HepG2 (cell line): Measurements from ENCODE around the gene ZNF764. TPM values are rescaled to one million over a fixed set of nuclear protein-coding genes. Genes with fewer than 3 reads are reported as not detected.

ENCODE experiments used
- GFI1 ChIP-seq: sonication (generic); formaldehyde crosslinking; IDR thresholded peaks from 2 replicates; pipeline ENCODE4 v1.5.0; 2020; ENCODE audit warnings: missing genetic modification reagents, mild to moderate bottlenecking, borderline replicate concordance
- MEIS2 ChIP-seq: sonication (generic); formaldehyde crosslinking; IDR thresholded peaks from 2 replicates; pipeline ENCODE4 v1.9.0; 2021; ENCODE audit warnings: mild to moderate bottlenecking, missing genetic modification reagents
- NFATC3 ChIP-seq: sonication (generic); formaldehyde crosslinking; IDR thresholded peaks from 2 replicates; pipeline ENCODE4 v1.5.1; 2020; ENCODE audit warnings: mild to moderate bottlenecking, missing genetic modification reagents
- RFX3 ChIP-seq: IDR thresholded peaks from 2 replicates; pipeline ENCODE4 v1.6.1; 2016; ENCODE audit warnings: missing biosample characterization, missing genetic modification reagents
- ZNF180 ChIP-seq: sonication (generic); formaldehyde crosslinking; IDR thresholded peaks from 2 replicates; pipeline ENCODE4 v1.4.0; 2020; ENCODE audit warnings: low read depth, missing genetic modification reagents, borderline replicate concordance
- ZNF678 ChIP-seq: sonication (generic); formaldehyde crosslinking; IDR thresholded peaks from 2 replicates; pipeline ENCODE4 v1.4.0; 2020; ENCODE audit warnings: mild to moderate bottlenecking, missing genetic modification reagents
- ZNF780A ChIP-seq: sonication (generic); formaldehyde crosslinking; IDR thresholded peaks from 2 replicates; pipeline ENCODE4 v1.8.0; 2022; ENCODE audit warnings: mild to moderate bottlenecking, missing genetic modification reagents, moderate library complexity
- ZNF883 ChIP-seq: sonication (generic); formaldehyde crosslinking; IDR thresholded peaks from 2 replicates; pipeline ENCODE4 v1.5.1; 2020; ENCODE audit warnings: mild to moderate bottlenecking, missing genetic modification reagents; ENCODE audit errors: not compliant biosample characterization
- polyA plus RNA-seq, 8 experiments: library from polyadenylated mRNA; depleted of rRNA in 3 of 8; stranded (reverse) in 7 of 8; unstranded in 1 of 8; fragments of >200 nt; fragmentation: Illumina TruSeq in 4 of 8; extraction: Trizol in 4 of 8; gene quantifications; 2 replicates each; pipeline versions ENCODE4 v1.2.1 to v1.2.3, GENCODE V29; 2011 to 2016; ENCODE audit warnings: low read depth in 4 of 8, missing spikeins in 1 of 8, mixed read lengths in 1 of 8; ENCODE audit not compliant: insufficient read depth in 1 of 8
- total RNA-seq, 5 experiments: library from RNA; depleted of rRNA; stranded (reverse); fragments of >200 nt; fragmentation: Illumina TruSeq; extraction: Trizol; gene quantifications; 2 replicates each; pipeline ENCODE4 v1.2.3, GENCODE V29; 2016; ENCODE audit warnings: low read depth in 1 of 5
- TF ChIP-seq, protein P1 (sequence below): sonication (generic); formaldehyde crosslinking; IDR thresholded peaks from 2 replicates; pipeline ENCODE4 v1.8.1; 2022; ENCODE audit warnings: low read depth, mild to moderate bottlenecking, missing genetic modification reagents
- TF ChIP-seq, protein P2 (sequence below): sonication (generic); formaldehyde crosslinking; IDR thresholded peaks from 2 replicates; pipeline ENCODE4 v1.5.0; 2020; ENCODE audit warnings: mild to moderate bottlenecking, missing genetic modification reagents
- TF ChIP-seq, protein P3 (sequence below): sonication (generic); formaldehyde crosslinking; IDR thresholded peaks from 2 replicates; pipeline ENCODE4 v1.5.0; 2020; ENCODE audit warnings: mild to moderate bottlenecking, missing genetic modification reagents, borderline replicate concordance

The ZNF764 gene
- total and polyA plus RNA-seq, 2 of the 13 experiments (the other 11 are each of a cell fraction or from before 2014, with no cell fraction given): 4.1 to 9.1 TPM

DNA sequence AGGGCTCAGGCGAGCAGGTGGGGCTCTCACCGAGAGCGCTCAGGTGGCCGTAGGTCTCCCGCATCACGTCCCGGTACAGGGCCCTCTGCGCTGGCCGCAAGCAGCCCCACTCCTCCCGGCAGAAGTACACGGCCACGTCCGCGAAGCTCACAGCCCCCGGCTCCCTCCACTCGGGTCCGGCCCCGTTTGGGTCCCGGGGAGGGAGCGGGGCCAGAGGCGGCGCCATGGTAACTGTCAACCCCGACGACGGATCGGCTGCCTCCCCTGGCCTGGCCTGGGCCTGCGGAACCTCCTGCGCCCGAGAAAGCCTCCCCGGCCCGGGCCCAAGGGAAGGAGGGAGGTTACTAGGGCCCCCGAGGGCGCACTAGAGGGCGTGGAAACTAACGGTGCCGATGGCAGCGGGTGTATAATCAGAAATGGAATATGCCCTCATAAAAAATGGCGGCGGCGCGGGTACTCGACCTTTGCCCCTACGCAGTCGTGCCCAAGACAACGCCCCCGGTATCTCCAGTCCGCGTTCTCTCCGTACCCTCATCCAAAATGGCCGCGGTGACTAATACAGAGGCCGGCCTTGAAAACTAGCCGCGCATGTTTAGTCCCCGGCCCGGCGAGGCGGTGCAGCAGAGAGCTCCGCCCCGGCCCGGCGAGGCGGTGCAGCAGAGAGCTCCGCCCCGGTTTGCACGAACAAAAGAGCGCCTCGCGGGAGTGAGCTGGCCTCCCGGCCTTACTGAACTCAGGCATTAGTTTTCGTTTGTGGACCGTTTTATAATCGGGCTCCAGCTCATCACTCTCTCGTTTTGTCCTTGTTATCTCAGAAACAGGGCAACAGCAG lies at the start of gene ZNF764 (continued):
- TF ChIP-seq, protein P1, sequence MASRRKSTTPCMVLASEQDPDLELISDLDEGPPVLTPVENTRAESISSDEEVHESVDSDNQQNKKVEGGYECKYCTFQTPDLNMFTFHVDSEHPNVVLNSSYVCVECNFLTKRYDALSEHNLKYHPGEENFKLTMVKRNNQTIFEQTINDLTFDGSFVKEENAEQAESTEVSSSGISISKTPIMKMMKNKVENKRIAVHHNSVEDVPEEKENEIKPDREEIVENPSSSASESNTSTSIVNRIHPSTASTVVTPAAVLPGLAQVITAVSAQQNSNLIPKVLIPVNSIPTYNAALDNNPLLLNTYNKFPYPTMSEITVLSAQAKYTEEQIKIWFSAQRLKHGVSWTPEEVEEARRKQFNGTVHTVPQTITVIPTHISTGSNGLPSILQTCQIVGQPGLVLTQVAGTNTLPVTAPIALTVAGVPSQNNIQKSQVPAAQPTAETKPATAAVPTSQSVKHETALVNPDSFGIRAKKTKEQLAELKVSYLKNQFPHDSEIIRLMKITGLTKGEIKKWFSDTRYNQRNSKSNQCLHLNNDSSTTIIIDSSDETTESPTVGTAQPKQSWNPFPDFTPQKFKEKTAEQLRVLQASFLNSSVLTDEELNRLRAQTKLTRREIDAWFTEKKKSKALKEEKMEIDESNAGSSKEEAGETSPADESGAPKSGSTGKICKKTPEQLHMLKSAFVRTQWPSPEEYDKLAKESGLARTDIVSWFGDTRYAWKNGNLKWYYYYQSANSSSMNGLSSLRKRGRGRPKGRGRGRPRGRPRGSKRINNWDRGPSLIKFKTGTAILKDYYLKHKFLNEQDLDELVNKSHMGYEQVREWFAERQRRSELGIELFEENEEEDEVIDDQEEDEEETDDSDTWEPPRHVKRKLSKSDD (CRISPR knock-in tag): peak; percentile 98
- TF ChIP-seq NFATC3 (CRISPR knock-in tag) (no peak), GFI1 (CRISPR knock-in tag) (no peak), ZNF883 (CRISPR knock-in tag) (no peak), ZNF180 (CRISPR knock-in tag) (no peak; the same call in 1 of the 2 replicates), MEIS2 (CRISPR knock-in tag) (no peak; the same call in 1 of the 2 replicates), ZNF678 (peak; percentile 76; the same call in 1 of the 2 replicates), ZNF780A (CRISPR knock-in tag) (no peak), RFX3 (CRISPR knock-in tag) (peak; percentile 60; the same call in 1 of the 2 replicates)
- TF ChIP-seq, protein P2, sequence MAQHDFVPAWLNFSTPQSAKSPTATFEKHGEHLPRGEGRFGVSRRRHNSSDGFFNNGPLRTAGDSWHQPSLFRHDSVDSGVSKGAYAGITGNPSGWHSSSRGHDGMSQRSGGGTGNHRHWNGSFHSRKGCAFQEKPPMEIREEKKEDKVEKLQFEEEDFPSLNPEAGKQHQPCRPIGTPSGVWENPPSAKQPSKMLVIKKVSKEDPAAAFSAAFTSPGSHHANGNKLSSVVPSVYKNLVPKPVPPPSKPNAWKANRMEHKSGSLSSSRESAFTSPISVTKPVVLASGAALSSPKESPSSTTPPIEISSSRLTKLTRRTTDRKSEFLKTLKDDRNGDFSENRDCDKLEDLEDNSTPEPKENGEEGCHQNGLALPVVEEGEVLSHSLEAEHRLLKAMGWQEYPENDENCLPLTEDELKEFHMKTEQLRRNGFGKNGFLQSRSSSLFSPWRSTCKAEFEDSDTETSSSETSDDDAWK (CRISPR knock-in tag): no peak
- TF ChIP-seq, protein P3, sequence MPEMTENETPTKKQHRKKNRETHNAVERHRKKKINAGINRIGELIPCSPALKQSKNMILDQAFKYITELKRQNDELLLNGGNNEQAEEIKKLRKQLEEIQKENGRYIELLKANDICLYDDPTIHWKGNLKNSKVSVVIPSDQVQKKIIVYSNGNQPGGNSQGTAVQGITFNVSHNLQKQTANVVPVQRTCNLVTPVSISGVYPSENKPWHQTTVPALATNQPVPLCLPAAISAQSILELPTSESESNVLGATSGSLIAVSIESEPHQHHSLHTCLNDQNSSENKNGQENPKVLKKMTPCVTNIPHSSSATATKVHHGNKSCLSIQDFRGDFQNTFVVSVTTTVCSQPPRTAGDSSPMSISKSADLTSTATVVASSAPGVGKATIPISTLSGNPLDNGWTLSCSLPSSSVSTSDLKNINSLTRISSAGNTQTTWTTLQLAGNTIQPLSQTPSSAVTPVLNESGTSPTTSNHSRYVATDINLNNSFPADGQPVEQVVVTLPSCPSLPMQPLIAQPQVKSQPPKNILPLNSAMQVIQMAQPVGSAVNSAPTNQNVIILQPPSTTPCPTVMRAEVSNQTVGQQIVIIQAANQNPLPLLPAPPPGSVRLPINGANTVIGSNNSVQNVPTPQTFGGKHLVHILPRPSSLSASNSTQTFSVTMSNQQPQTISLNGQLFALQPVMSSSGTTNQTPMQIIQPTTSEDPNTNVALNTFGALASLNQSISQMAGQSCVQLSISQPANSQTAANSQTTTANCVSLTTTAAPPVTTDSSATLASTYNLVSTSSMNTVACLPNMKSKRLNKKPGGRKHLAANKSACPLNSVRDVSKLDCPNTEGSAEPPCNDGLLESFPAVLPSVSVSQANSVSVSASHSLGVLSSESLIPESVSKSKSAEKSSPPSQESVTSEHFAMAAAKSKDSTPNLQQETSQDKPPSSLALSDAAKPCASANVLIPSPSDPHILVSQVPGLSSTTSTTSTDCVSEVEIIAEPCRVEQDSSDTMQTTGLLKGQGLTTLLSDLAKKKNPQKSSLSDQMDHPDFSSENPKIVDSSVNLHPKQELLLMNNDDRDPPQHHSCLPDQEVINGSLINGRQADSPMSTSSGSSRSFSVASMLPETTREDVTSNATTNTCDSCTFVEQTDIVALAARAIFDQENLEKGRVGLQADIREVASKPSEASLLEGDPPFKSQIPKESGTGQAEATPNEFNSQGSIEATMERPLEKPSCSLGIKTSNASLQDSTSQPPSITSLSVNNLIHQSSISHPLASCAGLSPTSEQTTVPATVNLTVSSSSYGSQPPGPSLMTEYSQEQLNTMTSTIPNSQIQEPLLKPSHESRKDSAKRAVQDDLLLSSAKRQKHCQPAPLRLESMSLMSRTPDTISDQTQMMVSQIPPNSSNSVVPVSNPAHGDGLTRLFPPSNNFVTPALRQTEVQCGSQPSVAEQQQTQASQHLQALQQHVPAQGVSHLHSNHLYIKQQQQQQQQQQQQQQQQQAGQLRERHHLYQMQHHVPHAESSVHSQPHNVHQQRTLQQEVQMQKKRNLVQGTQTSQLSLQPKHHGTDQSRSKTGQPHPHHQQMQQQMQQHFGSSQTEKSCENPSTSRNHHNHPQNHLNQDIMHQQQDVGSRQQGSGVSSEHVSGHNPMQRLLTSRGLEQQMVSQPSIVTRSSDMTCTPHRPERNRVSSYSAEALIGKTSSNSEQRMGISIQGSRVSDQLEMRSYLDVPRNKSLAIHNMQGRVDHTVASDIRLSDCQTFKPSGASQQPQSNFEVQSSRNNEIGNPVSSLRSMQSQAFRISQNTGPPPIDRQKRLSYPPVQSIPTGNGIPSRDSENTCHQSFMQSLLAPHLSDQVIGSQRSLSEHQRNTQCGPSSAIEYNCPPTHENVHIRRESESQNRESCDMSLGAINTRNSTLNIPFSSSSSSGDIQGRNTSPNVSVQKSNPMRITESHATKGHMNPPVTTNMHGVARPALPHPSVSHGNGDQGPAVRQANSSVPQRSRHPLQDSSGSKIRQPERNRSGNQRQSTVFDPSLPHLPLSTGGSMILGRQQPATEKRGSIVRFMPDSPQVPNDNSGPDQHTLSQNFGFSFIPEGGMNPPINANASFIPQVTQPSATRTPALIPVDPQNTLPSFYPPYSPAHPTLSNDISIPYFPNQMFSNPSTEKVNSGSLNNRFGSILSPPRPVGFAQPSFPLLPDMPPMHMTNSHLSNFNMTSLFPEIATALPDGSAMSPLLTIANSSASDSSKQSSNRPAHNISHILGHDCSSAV (CRISPR knock-in tag): peak; percentile 60; the same call in 1 of the 2 replicates
